ENCODE data around the gene ZW10. TPM values are rescaled to one million over a fixed set of nuclear protein-coding genes. Genes with fewer than 3 reads are reported as not detected.

The ZW10 gene
- total and polyA plus RNA-seq, 10 of the 15 experiments (the other 5 are each of a cell fraction or from before 2014, with no cell fraction given) = 5.4 to 32.0 (median 17.3) TPM

GRCh38 chr11:113736323-113736722 lies 37.2 kb downstream of the ZW10 start:
- H3K9ac ChIP-seq (ENCODE audit: control insufficient read depth, insufficient read depth, low read length) = no peak overlapping the region
- H4K20me1 ChIP-seq (ENCODE audit: control insufficient read depth, insufficient read depth) = no peaks in the 10 kb centered on the region
- H3K27ac ChIP-seq (ENCODE audit: control insufficient read depth, insufficient read depth) = no peak overlapping the region
- intact Hi-C loops (cut with micrococcal nuclease; ENCODE audit: unreplicated experiment) (no loop called here), in situ Hi-C loops (cut with MboI) (no loop called here)
- no peak overlapping the region for H3K4me3 ChIP-seq
- ATAC-seq (no peak), FAIRE-seq (no peak), DNase-seq (ENCODE audit: low read depth, low spot score) (no peak)
- H3K4me1 ChIP-seq (ENCODE audit: control insufficient read depth, insufficient read depth, low read length) = no peaks in the 10 kb centered on the region
- H2AFZ ChIP-seq (ENCODE audit: control insufficient read depth, low read depth, low read length) = no peak overlapping the region
- RAD21 ChIA-PET (ENCODE audit: unreplicated experiment) = no interaction called here
- SMC1A ChIA-PET (ENCODE audit: uncharacterized antibody, unreplicated experiment) = interaction anchor here (1.4 kb wide), 1 partner anchor 11 kb away, joined by 4 read pairs; no protein-coding TSS in a partner anchor
- H3K27me3 ChIP-seq (replicated peaks in 1 of 2; ENCODE audit: control insufficient read depth in 2 of 2, insufficient read depth in 2 of 2, low read length in 1 of 2) = no peaks in the 10 kb centered on the region
- POLR2A ChIA-PET = no interaction called here
- peaks cover 0 to 21% of the 10 kb centered on the region in 2 experiments; a peak in 3 of 4 replicates for H3K36me3 ChIP-seq (ENCODE audit: control insufficient read depth in 2 of 2, insufficient read depth in 2 of 2, low read length in 1 of 2)
- no peaks in the 10 kb centered on the region for H3K9me3 ChIP-seq (replicated peaks; ENCODE audit: control insufficient read depth, insufficient read depth, low read length)
- H3K79me2 ChIP-seq (ENCODE audit: control insufficient read depth, insufficient read depth, low read length) = no peaks in the 10 kb centered on the region
- BruUV-seq (replicated peaks) = no TSS peak
- 7% methylated on average over 1 of the region's 1 CpG for WGBS (ENCODE audit: insufficient coverage, insufficient replicate concordance, low lambda C conversion rate, missing lambda C conversion rate)
- TF ChIP-seq CBX5 (IDR thresholded peaks at IDR 0.05; ENCODE audit: low read depth) (no peak), SMC3 (IDR thresholded peaks at IDR 0.05; ENCODE audit: borderline replicate concordance, low read length) (no peak), NFXL1 (IDR thresholded peaks at IDR 0.05; ENCODE audit: borderline replicate concordance) (no peak), KAT2A (conservative IDR thresholded peaks at IDR 0.05; ENCODE audit: control insufficient read depth, low read depth, low read length) (no peak), CUX1 (IDR thresholded peaks at IDR 0.05; ENCODE audit: insufficient replicate concordance, low read depth, low read length) (no peak), TBL1XR1 (IDR thresholded peaks at IDR 0.05; ENCODE audit: low read depth, low read length) (no peak), HDAC2 (IDR thresholded peaks at IDR 0.05) (no peak), BRCA1 (IDR thresholded peaks at IDR 0.05; ENCODE audit: low read depth, low read length) (no peak), SP1 (IDR thresholded peaks at IDR 0.05; ENCODE audit: low read depth, low read length) (no peak), RUNX3 (IDR thresholded peaks at IDR 0.05; ENCODE audit: low read length) (no peak)
- TF ChIP-seq, protein P1, sequence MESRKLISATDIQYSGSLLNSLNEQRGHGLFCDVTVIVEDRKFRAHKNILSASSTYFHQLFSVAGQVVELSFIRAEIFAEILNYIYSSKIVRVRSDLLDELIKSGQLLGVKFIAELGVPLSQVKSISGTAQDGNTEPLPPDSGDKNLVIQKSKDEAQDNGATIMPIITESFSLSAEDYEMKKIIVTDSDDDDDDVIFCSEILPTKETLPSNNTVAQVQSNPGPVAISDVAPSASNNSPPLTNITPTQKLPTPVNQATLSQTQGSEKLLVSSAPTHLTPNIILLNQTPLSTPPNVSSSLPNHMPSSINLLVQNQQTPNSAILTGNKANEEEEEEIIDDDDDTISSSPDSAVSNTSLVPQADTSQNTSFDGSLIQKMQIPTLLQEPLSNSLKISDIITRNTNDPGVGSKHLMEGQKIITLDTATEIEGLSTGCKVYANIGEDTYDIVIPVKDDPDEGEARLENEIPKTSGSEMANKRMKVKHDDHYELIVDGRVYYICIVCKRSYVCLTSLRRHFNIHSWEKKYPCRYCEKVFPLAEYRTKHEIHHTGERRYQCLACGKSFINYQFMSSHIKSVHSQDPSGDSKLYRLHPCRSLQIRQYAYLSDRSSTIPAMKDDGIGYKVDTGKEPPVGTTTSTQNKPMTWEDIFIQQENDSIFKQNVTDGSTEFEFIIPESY (IDR thresholded peaks at IDR 0.05) = no peak
- TF ChIP-seq, protein P2, sequence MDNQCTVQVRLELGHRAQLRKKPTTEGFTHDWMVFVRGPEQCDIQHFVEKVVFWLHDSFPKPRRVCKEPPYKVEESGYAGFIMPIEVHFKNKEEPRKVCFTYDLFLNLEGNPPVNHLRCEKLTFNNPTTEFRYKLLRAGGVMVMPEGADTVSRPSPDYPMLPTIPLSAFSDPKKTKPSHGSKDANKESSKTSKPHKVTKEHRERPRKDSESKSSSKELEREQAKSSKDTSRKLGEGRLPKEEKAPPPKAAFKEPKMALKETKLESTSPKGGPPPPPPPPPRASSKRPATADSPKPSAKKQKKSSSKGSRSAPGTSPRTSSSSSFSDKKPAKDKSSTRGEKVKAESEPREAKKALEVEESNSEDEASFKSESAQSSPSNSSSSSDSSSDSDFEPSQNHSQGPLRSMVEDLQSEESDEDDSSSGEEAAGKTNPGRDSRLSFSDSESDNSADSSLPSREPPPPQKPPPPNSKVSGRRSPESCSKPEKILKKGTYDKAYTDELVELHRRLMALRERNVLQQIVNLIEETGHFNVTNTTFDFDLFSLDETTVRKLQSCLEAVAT (IDR thresholded peaks at IDR 0.05) = no peak
- CTCF ChIA-PET = no interaction called here
- no peak overlapping the region for H3K4me2 ChIP-seq (ENCODE audit: control insufficient read depth, insufficient read depth)

Data from GM12878 (cell line).